ENCODE results near the gene AKAP8L. TPM values are rescaled to one million over a fixed set of nuclear protein-coding genes. Genes with fewer than 3 reads are reported as not detected.

The AKAP8L gene
- total and polyA plus RNA-seq, 2 donors (not counting 1 experiment from before 2014, with no cell fraction given) = 184 to 211 TPM

DNA sequence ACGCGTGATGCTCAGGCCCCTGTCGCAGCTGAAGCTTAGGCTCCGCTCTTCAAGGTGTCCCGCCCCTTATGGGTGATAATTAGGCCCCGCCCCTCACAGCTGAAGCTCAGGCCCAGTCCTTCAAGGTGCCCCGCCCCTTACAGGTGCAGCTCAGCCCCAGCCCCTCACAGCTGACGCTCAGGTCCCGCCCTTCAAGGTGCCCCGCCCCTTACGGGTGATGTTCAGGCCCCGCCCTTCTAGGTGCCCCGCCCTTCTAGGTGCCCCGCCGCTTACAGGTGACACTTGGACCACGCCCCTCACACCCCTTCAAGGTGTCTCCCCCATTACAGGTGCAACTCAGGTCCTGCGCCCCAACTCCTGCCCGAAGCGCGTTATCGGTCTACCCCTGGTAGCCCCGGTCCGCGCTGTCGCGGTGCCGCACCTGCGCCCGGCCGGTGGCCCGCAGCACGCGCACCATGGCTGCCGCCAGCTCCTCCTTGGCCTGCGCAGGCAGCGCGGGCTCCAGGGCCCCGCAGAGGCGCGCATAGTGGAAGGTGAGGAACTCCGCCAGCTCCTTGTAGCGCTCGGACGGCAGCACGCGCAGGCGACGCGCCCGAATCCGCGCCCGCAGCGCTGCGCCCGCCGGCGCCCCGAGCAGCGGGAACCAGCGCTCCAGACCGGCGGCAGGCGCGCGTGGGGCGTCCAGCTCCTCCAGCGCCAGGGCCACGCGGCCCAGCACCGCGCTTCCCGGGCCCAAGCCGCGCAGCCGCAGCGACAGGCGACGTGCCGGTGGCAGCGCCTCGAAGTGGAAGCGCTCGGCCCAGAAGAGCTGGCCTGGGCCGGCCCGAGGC is 38.3 kb upstream of the AKAP8L start:
- 98% methylated on average over 78 of the region's 86 CpGs for WGBS (ENCODE audit: insufficient coverage)
- Histone ChIP-seq H3K9me3 (ENCODE audit: control extremely low read depth in 1 of 3, control insufficient read depth in 2 of 3, insufficient read depth in 1 of 3, low read length in 2 of 3) (peaks cover 0 to under 1% (median 0%) of the 10 kb centered on the region in 3 donors), H2AFZ (ENCODE audit: insufficient read depth, low read depth, low read length, poor library complexity, severe bottlenecking) (no peak overlapping the region), H3K79me2 (ENCODE audit: control insufficient read depth, insufficient read depth, low read length) (peaks cover 22% of the 10 kb centered on the region), H3K9ac (ENCODE audit: low read length) (no peak overlapping the region), H3K27ac (ENCODE audit: low read length in 2 of 2) (no peak overlapping the region), H3K36me3 (replicated peaks in 1 of 2; ENCODE audit: control extremely low read depth in 1 of 2, control insufficient read depth in 1 of 2, extremely low read depth in 1 of 2, insufficient read depth in 2 of 2, low read length in 1 of 2) (peaks cover 12 to 75% of the 10 kb centered on the region in 2 experiments), H3K4me2 (replicated peaks; ENCODE audit: low read depth, low read length, poor library complexity, severe bottlenecking) (no peak overlapping the region), H3K4me3 (ENCODE audit: control extremely low read depth in 1 of 5, extremely low read depth in 1 of 5, insufficient read depth in 1 of 5, low read depth in 2 of 5, low read length in 4 of 5) (no peak overlapping the region), H3K27me3 (replicated peaks in 1 of 4; ENCODE audit: control extremely low read depth in 1 of 4, control insufficient read depth in 3 of 4, insufficient read depth in 4 of 4, low read length in 3 of 4) (no peaks in the 10 kb centered on the region), H3K4me1 (ENCODE audit: control insufficient read depth in 2 of 2, insufficient read depth in 2 of 2, low read length in 2 of 2) (peaks cover 0 to 7% of the 10 kb centered on the region in 2 donors), H4K20me1 (ENCODE audit: control insufficient read depth, insufficient read depth, low read length, poor library complexity, severe bottlenecking) (peaks cover 44% of the 10 kb centered on the region)
- CTCF ChIA-PET = no interaction called here
- intact Hi-C loops (cut with micrococcal nuclease) = no loop called here
- H3K4me3 Mint-ChIP-seq = no peak overlapping the region
- ATAC-seq (ENCODE audit: low read depth) (peak; percentile 21), DNase-seq (no peak)
- H3K27ac Mint-ChIP-seq = no peak overlapping the region
- peaks cover 4% of the 10 kb centered on the region for H3K4me1 Mint-ChIP-seq
- no peaks in the 10 kb centered on the region for H3K27me3 Mint-ChIP-seq
- TF ChIP-seq EZH2 (IDR thresholded peaks at IDR 0.05; ENCODE audit: borderline replicate concordance, insufficient read depth, low read depth, low read length, poor library complexity, severe bottlenecking) = no peak
- TF ChIP-seq, protein P1, sequence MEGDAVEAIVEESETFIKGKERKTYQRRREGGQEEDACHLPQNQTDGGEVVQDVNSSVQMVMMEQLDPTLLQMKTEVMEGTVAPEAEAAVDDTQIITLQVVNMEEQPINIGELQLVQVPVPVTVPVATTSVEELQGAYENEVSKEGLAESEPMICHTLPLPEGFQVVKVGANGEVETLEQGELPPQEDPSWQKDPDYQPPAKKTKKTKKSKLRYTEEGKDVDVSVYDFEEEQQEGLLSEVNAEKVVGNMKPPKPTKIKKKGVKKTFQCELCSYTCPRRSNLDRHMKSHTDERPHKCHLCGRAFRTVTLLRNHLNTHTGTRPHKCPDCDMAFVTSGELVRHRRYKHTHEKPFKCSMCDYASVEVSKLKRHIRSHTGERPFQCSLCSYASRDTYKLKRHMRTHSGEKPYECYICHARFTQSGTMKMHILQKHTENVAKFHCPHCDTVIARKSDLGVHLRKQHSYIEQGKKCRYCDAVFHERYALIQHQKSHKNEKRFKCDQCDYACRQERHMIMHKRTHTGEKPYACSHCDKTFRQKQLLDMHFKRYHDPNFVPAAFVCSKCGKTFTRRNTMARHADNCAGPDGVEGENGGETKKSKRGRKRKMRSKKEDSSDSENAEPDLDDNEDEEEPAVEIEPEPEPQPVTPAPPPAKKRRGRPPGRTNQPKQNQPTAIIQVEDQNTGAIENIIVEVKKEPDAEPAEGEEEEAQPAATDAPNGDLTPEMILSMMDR (IDR thresholded peaks at IDR 0.05) = no peak
- H3K9me3 Mint-ChIP-seq (ENCODE audit: insufficient read depth) = no peaks in the 10 kb centered on the region
- POLR2A ChIA-PET = no interaction called here

- 93% methylated on average over 14 of the region's 14 CpGs for WGBS (ENCODE audit: insufficient coverage)
These were observed 37.7 kb upstream of the AKAP8L start for GRCh38 chr19:15456441-15456840.

More at GRCh38 chr19:15456441-15456840, 37.7 kb upstream of the AKAP8L start:
- ChIA-PET CTCF (interaction anchor here (0.6 to 1.9 kb wide), 2 partner anchors 37 to 72 kb away, joined by 4 to 7 read pairs; no protein-coding TSS in a partner anchor), POLR2A (no interaction called here)
- peaks cover 0 to 1% of the 10 kb centered on the region in 2 donors for H3K4me1 ChIP-seq (ENCODE audit: control insufficient read depth in 2 of 2, insufficient read depth in 2 of 2, low read length in 2 of 2)
- ATAC-seq (ENCODE audit: low read depth) (no peak), DNase-seq (no peak)
- Mint-ChIP-seq H3K27me3 (no peaks in the 10 kb centered on the region), H3K9me3 (ENCODE audit: insufficient read depth) (no peaks in the 10 kb centered on the region), H3K4me3 (no peak overlapping the region), H3K4me1 (no peaks in the 10 kb centered on the region), H3K27ac (no peak overlapping the region)
- peaks cover 39% of the 10 kb centered on the region for H4K20me1 ChIP-seq (ENCODE audit: control insufficient read depth, insufficient read depth, low read length, poor library complexity, severe bottlenecking)
- TF ChIP-seq EZH2 (IDR thresholded peaks at IDR 0.05; ENCODE audit: borderline replicate concordance, insufficient read depth, low read depth, low read length, poor library complexity, severe bottlenecking) = no peak
- TF ChIP-seq, protein P1 (IDR thresholded peaks at IDR 0.05) = no peak
- H3K27ac ChIP-seq (ENCODE audit: low read length in 2 of 2) = no peak overlapping the region
- H3K36me3 ChIP-seq (replicated peaks in 1 of 2; ENCODE audit: control extremely low read depth in 1 of 2, control insufficient read depth in 1 of 2, extremely low read depth in 1 of 2, insufficient read depth in 2 of 2, low read length in 1 of 2) = peaks cover 12 to 75% of the 10 kb centered on the region in 2 experiments
- H2AFZ ChIP-seq (ENCODE audit: insufficient read depth, low read depth, low read length, poor library complexity, severe bottlenecking) = no peak overlapping the region
- H3K27me3 ChIP-seq (replicated peaks in 1 of 4; ENCODE audit: control extremely low read depth in 1 of 4, control insufficient read depth in 3 of 4, insufficient read depth in 4 of 4, low read length in 3 of 4) = no peaks in the 10 kb centered on the region
- H3K79me2 ChIP-seq (ENCODE audit: control insufficient read depth, insufficient read depth, low read length) = peaks cover 16% of the 10 kb centered on the region
- intact Hi-C loops (cut with micrococcal nuclease) = no loop called here
- peaks cover 0 to 4% (median 0%) of the 10 kb centered on the region in 3 donors for H3K9me3 ChIP-seq (ENCODE audit: control extremely low read depth in 1 of 3, control insufficient read depth in 2 of 3, insufficient read depth in 1 of 3, low read length in 2 of 3)
- no peak overlapping the region for H3K9ac ChIP-seq (ENCODE audit: low read length)
- H3K4me3 ChIP-seq (ENCODE audit: control extremely low read depth in 1 of 5, extremely low read depth in 1 of 5, insufficient read depth in 1 of 5, low read depth in 2 of 5, low read length in 4 of 5) = no peak overlapping the region
- H3K4me2 ChIP-seq (replicated peaks; ENCODE audit: low read depth, low read length, poor library complexity, severe bottlenecking) = no peak overlapping the region
